IPS-NIHi7 (cell line): Measurements from ENCODE around the gene PLCB2.

Experiments
- DNase-seq: peaks from one replicate; pipeline ENCODE4 v3.0.0; 2012; ENCODE audit warnings: mixed read lengths; ENCODE audit errors: extremely low spot score

Gene PLCB2

GRCh38 chr15:40342416-40343320, 34.9 kb upstream of the PLCB2 start:
- no peak for DNase-seq

GRCh38 chr15:40340740-40341400, 33.1 kb upstream of the PLCB2 start, which contains the start of gene CCDC9B:
Gene CCDC9B (minus strand): TSS chr15:40340939. CDS start chr15:40340819, 120 bp downstream.
- no peak for DNase-seq

- DNase-seq = no peak
Observed at GRCh38 chr15:40340038-40340739, 32.5 kb upstream of the PLCB2 start.

- no peak for DNase-seq
Observed at GRCh38 chr15:40339621-40339945, 31.8 kb upstream of the PLCB2 start.

GRCh38 chr15:40338921-40339620, 31.3 kb upstream of the PLCB2 start:
- DNase-seq = no peak

GRCh38 chr15:40338041-40338657, 30.4 kb upstream of the PLCB2 start:
- DNase-seq = peak; percentile 95

- DNase-seq = no peak
Observed at GRCh38 chr15:40337597-40337996, 29.9 kb upstream of the PLCB2 start.

- peak; percentile 76 for DNase-seq
Observed at GRCh38 chr15:40336744-40337122, 29.0 kb upstream of the PLCB2 start.

GRCh38 chr15:40335938-40336743, 28.4 kb upstream of the PLCB2 start:
- DNase-seq = no peak

- no peak for DNase-seq
Observed at GRCh38 chr15:40334941-40335795, 27.4 kb upstream of the PLCB2 start.

- no peak for DNase-seq
Observed at GRCh38 chr15:40334541-40334940, 26.8 kb upstream of the PLCB2 start.

- DNase-seq = no peak
Observed at GRCh38 chr15:40333922-40334492, 26.3 kb upstream of the PLCB2 start.

GRCh38 chr15:40332113-40332781, 24.5 kb upstream of the PLCB2 start:
- no peak for DNase-seq

- DNase-seq = no peak
Observed at GRCh38 chr15:40331637-40332036, 23.9 kb upstream of the PLCB2 start.

GRCh38 chr15:40331026-40331425, 23.3 kb upstream of the PLCB2 start:
- no peak for DNase-seq

- DNase-seq = no peak
Observed at GRCh38 chr15:40330368-40330836, 22.7 kb upstream of the PLCB2 start.

- no peak for DNase-seq
Observed at GRCh38 chr15:40329804-40330203, 22.1 kb upstream of the PLCB2 start.

- DNase-seq = no peak
Observed at GRCh38 chr15:40328751-40329150, 21.0 kb upstream of the PLCB2 start.

GRCh38 chr15:40328176-40328575, 20.4 kb upstream of the PLCB2 start:
- no peak for DNase-seq
